ENCODE data around the gene RAB17.

DNA sequence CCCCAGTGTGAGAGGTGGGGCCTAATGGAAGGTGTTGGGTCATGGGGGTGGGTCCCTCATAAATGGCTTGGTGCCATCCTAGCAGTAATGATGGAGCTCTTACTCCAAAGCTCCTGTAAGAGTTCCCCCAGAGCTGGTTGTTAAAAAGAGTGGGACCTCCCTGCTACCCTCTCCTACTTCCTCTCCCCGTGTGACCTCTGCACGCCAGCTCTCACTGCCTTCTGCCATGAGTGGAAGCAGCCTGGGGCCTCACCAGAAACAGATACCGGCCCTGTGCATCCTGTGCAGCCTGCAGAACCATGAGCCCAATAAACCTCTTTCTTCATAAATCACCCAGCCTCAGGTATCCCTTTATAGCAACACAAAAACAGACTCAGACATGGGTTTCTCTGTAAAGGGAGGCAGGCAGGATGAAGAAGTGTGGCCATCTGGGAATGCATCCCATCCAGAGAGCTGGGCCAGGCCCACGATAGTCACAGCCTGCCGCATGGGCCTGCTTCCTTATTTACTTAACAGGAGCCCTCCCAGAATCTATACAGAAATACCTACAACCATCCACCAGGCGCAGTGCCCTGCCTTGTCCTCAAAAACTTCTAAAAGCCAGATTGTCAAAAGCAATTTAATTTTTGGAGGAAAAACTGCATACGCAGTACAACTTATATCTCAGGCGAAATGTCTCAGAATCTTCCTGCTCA, 16.7 kb downstream of the RAB17 start:
- TF ChIP-seq, protein P1, sequence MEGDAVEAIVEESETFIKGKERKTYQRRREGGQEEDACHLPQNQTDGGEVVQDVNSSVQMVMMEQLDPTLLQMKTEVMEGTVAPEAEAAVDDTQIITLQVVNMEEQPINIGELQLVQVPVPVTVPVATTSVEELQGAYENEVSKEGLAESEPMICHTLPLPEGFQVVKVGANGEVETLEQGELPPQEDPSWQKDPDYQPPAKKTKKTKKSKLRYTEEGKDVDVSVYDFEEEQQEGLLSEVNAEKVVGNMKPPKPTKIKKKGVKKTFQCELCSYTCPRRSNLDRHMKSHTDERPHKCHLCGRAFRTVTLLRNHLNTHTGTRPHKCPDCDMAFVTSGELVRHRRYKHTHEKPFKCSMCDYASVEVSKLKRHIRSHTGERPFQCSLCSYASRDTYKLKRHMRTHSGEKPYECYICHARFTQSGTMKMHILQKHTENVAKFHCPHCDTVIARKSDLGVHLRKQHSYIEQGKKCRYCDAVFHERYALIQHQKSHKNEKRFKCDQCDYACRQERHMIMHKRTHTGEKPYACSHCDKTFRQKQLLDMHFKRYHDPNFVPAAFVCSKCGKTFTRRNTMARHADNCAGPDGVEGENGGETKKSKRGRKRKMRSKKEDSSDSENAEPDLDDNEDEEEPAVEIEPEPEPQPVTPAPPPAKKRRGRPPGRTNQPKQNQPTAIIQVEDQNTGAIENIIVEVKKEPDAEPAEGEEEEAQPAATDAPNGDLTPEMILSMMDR (IDR thresholded peaks at IDR 0.05) = no peak
- TF ChIP-seq SIN3A (IDR thresholded peaks at IDR 0.05; ENCODE audit: borderline replicate concordance, insufficient read depth, low read depth, low read length) (no peak), POLR2AphosphoS5 (IDR thresholded peaks at IDR 0.05; ENCODE audit: low read depth, low read length) (no peak)
